NCI-H2029 treated with DMSO at 0.1 percent for 48 hours (cell line): ENCODE results near the gene CRABP1.
"Not testable (repeated sequence)": the region's sequence is repeated elsewhere in the genome, so short reads cannot be mapped to it uniquely, and the experiment has no call there.

ENCODE experiments used
- DNase-seq: peaks from one replicate; lab custom pipeline; 2025; lab: John Stamatoyannopoulos, UW

CRABP1 gene

GRCh38 chr15:78374436-78375393, 34.6 kb downstream of the CRABP1 start:
- peak; percentile 19 for DNase-seq

- not testable (repeated sequence) for DNase-seq
Observed at GRCh38 chr15:78380143-78380542, 40.0 kb downstream of the CRABP1 start.

GRCh38 chr15:78382114-78382880, 42.1 kb downstream of the CRABP1 start:
- no peak for DNase-seq

GRCh38 chr15:78384651-78385050, 44.5 kb downstream of the CRABP1 start:
- no peak for DNase-seq

- DNase-seq = peak; percentile 27
Observed at GRCh38 chr15:78387246-78388037, 47.3 kb downstream of the CRABP1 start.

- DNase-seq = no peak
Observed at GRCh38 chr15:78388865-78389264, 48.7 kb downstream of the CRABP1 start.

GRCh38 chr15:78389322-78389721, 49.2 kb downstream of the CRABP1 start:
- no peak for DNase-seq

GRCh38 chr15:78389738-78390137, 49.6 kb downstream of the CRABP1 start:
- no peak for DNase-seq

GRCh38 chr15:78390242-78390641, 50.1 kb downstream of the CRABP1 start:
- no peak for DNase-seq

- no peak for DNase-seq
Observed at GRCh38 chr15:78390826-78391225, 50.7 kb downstream of the CRABP1 start.

- DNase-seq = no peak
Observed at GRCh38 chr15:78391781-78392180, 51.6 kb downstream of the CRABP1 start.

- peak; percentile 60 for DNase-seq
Observed at GRCh38 chr15:78392430-78392829, 52.3 kb downstream of the CRABP1 start.

- DNase-seq = no peak
Observed at GRCh38 chr15:78393137-78393536, 53.0 kb downstream of the CRABP1 start.

GRCh38 chr15:78394026-78394425, 53.9 kb downstream of the CRABP1 start:
- no peak for DNase-seq

GRCh38 chr15:78394981-78395616, 54.9 kb downstream of the CRABP1 start:
- DNase-seq = no peak

- no peak for DNase-seq
Observed at GRCh38 chr15:78396186-78396814, 56.1 kb downstream of the CRABP1 start.

GRCh38 chr15:78396976-78397375, 56.8 kb downstream of the CRABP1 start:
- no peak for DNase-seq

GRCh38 chr15:78397382-78397781, 57.2 kb downstream of the CRABP1 start:
- no peak for DNase-seq
